Peyer's patch (tissue), 4 donors: Measurements from ENCODE around the gene RLF.

Experiments used
- CTCF ChIP-seq, 6 experiments: fragments of 450-650 bp in 4 of 6; fragments of 200-600 bp in 2 of 6; sonication (generic) in 1 of 6; IDR thresholded peaks; one replicate each; pipeline ENCODE4 v1.5.1; 2017 to 2019; ENCODE audit warnings: antibody characterized with exemption in 6 of 6, mild to moderate bottlenecking in 3 of 6, moderate library complexity in 1 of 6
- POLR2A ChIP-seq, 2 donors: fragments of 450-650 bp; IDR thresholded peaks; one replicate each; pipeline ENCODE4 v1.5.1; 2017; ENCODE audit warnings: antibody characterized with exemption in 2 of 2, mild to moderate bottlenecking in 2 of 2, moderate library complexity in 2 of 2

GRCh38 chr1:40162753-40163441, 1.7 kb downstream of the RLF start:
- TF ChIP-seq CTCF (IDR thresholded peaks at IDR 0.05) (no peak), POLR2A (IDR thresholded peaks at IDR 0.05) (no peak)
